ENCODE results near the gene CCDC174.
"Not testable (repeated sequence)": the region's sequence is repeated elsewhere in the genome, so short reads cannot be mapped to it uniquely, and the experiment has no call there.

Gene CCDC174

DNA sequence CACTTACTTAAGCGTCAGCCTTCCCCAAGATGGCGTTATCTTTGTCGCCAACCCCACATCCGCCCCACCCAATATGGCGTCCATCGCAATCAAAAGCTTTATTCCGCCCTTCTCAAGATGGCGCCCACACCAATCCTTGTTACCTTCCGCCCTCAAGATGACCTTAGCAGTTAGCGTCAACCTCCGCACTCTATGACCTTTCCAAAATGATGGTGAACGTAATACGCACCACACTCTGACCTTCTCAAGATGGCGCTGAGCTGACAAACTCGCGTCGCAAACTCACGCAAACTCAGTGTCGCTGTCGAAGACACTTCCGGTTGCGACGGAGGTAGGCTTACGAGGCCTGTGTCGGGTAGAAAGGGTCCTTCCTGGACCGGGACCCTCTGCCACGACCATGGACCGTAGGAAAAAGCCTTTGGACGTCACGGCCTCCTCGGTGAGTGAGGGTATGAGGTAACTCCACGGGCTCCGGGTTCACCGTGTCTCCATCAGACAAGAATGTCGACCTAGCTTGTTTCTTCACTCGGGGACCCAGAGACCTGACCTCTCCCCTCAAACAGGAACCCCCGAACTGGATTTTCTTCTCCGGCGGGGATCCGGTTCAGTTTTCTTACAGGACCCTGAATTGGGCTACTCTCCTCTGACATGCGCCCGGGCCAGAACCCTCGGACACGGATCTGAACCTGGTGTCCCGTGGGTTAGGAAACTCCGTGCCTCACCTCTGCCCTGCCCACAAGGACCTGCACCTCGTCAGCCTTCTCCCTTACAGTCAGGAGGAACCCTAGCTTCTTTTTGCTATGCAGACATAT lies at the start of gene CCDC174:
Gene CCDC174, plus strand, starts transcription at position 323 of the 812 bp plus-strand sequence. Its CDS starts 75 bp downstream, at position 398.
- Histone ChIP-seq H3K36me3 (ENCODE audit: insufficient read depth, low read length) (peaks cover 13% of the 10 kb centered on the region; the same call in 1 of the 2 replicates), H3K9me3 (ENCODE audit: low read depth, low read length) (no peaks in the 10 kb centered on the region), H3K27ac (peak within 1 kb of the TSS; percentile 76), H3K4me3 (peak within 1 kb of the TSS; percentile 85), H3K9ac (ENCODE audit: insufficient read length) (peak within 1 kb of the TSS; percentile 90)
- TF ChIP-seq FOXP2 (optimal IDR thresholded peaks at IDR 0.05; ENCODE audit: control extremely low read depth, extremely low read length, insufficient read depth) (no peak), POLR2AphosphoS5 (IDR thresholded peaks at IDR 0.05; ENCODE audit: borderline replicate concordance, low read depth, low read length) (peak; percentile 91), EZH2 (IDR thresholded peaks at IDR 0.05) (no peak)
- peak; percentile 95 for DNase-seq (ENCODE audit: low read depth, low spot score)

DNA sequence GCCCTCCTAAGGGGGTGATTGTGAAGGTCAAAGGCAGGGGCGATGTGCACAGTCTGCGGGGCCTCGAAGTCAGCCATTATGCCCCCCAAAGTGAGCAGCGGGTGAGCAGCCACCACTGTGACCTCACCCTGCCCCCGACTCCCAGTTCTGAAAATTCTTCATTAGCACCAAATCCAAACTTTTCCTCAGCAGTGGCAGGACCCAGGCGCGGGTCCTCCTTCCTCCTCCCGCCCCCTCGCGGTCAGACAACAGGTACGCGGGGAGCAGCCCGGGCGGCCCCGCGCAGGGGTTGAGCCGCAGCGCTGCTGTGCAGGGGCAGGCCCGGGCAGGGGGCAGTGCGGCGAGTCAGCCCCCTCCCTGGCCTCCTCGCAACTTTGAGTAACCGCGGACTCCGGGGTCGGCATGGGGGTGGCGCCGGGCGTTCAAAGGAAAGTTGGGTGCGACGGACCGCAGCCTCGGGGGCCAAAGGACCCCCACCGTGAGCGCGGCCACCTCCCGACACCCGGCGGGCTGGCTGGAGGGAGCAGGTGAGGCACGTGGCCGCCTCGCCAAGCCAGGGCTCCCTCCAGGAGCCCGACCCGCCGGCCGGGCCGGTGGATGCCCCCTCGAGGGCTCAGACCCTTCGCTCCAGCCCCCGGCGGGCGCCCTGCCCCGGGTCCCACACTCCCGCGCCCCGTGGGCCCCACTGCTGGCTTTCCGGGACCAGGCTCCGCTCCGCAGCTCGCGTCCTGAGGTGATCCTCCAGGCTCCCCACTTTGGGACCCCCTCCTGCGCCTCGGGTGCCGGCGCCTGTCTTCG lies 49.4 kb upstream of the CCDC174 start:
- no peak overlapping the region for H3K27ac ChIP-seq
- no peak overlapping the region for H3K4me3 ChIP-seq
- no peaks in the 10 kb centered on the region for H3K36me3 ChIP-seq (ENCODE audit: insufficient read depth, low read length)
- H3K9ac ChIP-seq (ENCODE audit: insufficient read length) = no peak overlapping the region
- DNase-seq (ENCODE audit: low read depth, low spot score) = no peak
- H3K9me3 ChIP-seq (ENCODE audit: low read depth, low read length) = no peaks in the 10 kb centered on the region
- no peak for TF ChIP-seq POLR2AphosphoS5 (IDR thresholded peaks at IDR 0.05; ENCODE audit: borderline replicate concordance, low read depth, low read length)
- TF ChIP-seq EZH2 (IDR thresholded peaks at IDR 0.05) = no peak
- no peak for TF ChIP-seq FOXP2 (optimal IDR thresholded peaks at IDR 0.05; ENCODE audit: control extremely low read depth, extremely low read length, insufficient read depth)

DNA sequence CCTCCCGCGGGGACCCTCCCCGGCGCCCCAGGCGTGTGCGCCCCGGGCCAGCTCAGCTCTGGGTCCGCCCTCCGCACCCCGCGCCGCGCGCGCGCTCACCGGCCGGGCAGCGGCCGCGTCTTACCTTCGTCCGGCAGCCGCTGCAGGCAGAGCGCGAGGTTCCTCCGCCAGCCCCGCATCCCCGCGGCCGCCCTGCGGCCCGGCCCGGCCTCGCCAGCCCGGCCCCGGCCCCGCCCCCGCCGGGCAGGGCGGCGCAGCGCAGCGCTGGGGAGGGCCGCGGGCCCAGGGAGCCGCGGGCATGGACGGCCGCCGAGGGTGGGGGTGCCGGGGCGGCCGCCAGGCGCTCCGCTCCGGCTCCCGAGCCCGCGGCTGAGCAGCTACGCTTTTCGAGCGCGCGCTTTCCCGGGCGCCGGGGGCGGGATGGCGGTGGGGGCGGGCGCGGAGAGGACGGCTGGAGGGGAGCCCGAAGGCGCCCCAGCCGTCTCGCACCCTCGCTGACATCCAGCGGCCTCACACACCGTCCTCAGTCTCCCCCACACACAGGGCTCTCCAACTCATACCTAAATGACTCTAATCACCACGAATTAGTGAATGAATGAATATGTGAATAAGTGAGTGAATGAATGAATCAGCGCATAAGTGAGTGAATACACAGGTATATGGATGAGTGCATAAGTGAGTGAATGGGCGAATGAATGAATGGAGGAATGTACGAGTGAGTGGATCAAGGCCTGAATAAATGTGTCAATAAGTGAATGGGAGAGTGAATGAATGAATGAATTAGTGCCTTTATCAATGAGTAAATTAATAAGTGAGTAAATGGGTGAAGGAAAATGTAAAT lies 48.5 kb upstream of the CCDC174 start:
- DNase-seq (ENCODE audit: low read depth, low spot score) = no peak
- H3K36me3 ChIP-seq (ENCODE audit: insufficient read depth, low read length) = no peaks in the 10 kb centered on the region
- no peak for TF ChIP-seq EZH2 (IDR thresholded peaks at IDR 0.05)
- TF ChIP-seq FOXP2 (optimal IDR thresholded peaks at IDR 0.05; ENCODE audit: control extremely low read depth, extremely low read length, insufficient read depth) = no peak
- no peak for TF ChIP-seq POLR2AphosphoS5 (IDR thresholded peaks at IDR 0.05; ENCODE audit: borderline replicate concordance, low read depth, low read length)
- H3K27ac ChIP-seq = no peak overlapping the region
- no peaks in the 10 kb centered on the region for H3K9me3 ChIP-seq (ENCODE audit: low read depth, low read length)
- no peak overlapping the region for H3K9ac ChIP-seq (ENCODE audit: insufficient read length)
- no peak overlapping the region for H3K4me3 ChIP-seq

DNA sequence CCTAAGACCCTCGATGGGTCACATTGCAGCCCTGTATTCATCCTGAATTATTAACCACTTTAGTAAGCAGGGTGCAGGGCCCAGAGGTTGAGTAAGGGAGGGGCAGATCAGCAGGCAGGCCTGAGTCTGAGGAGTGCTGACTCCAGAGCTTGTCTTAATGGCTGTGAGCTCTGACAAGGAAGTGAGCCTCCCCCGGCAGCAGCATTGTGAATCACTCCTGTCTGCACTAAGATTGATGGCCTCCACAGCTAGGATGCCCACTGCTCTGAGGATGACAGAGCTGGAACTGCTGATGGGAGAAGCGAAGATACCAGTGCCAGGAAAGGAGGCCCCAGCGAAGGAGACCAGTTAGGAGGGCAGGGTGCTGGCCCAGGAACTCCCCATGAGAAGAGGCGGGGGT lies 46.5 kb upstream of the CCDC174 start:
- no peaks in the 10 kb centered on the region for H3K36me3 ChIP-seq (ENCODE audit: insufficient read depth, low read length)
- H3K9me3 ChIP-seq (ENCODE audit: low read depth, low read length) = no peaks in the 10 kb centered on the region
- no peak for TF ChIP-seq POLR2AphosphoS5 (IDR thresholded peaks at IDR 0.05; ENCODE audit: borderline replicate concordance, low read depth, low read length)
- TF ChIP-seq EZH2 (IDR thresholded peaks at IDR 0.05) = no peak
- TF ChIP-seq FOXP2 (optimal IDR thresholded peaks at IDR 0.05; ENCODE audit: control extremely low read depth, extremely low read length, insufficient read depth) = no peak
- H3K4me3 ChIP-seq = no peak overlapping the region
- no peak overlapping the region for H3K27ac ChIP-seq
- no peak overlapping the region for H3K9ac ChIP-seq (ENCODE audit: insufficient read length)
- no peak for DNase-seq (ENCODE audit: low read depth, low spot score)

DNA sequence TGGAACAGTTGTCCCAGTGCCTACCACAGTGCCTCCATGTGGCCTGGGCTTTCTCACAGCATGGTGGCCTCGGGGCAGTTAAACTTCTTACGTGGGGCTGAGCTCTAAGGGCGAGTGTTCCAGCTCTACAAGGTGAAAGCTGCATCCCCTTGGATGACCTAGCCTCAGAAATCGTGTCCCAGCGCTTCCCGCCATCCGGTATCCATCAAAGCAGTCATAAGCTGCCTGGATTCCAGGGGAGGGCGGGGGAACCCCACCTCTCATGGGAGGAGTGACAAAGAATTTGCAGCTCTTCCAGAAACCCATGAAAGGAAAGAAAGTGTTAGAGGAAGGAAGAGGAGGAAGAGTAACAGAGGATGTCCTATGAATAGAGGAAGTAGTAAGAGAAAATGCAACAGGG lies 45.8 kb upstream of the CCDC174 start:
- Histone ChIP-seq H3K9ac (ENCODE audit: insufficient read length) (no peak overlapping the region), H3K36me3 (ENCODE audit: insufficient read depth, low read length) (no peaks in the 10 kb centered on the region), H3K4me3 (no peak overlapping the region), H3K27ac (no peak overlapping the region), H3K9me3 (ENCODE audit: low read depth, low read length) (no peaks in the 10 kb centered on the region)
- DNase-seq (ENCODE audit: low read depth, low spot score) = no peak
- TF ChIP-seq POLR2AphosphoS5 (IDR thresholded peaks at IDR 0.05; ENCODE audit: borderline replicate concordance, low read depth, low read length) (no peak), FOXP2 (optimal IDR thresholded peaks at IDR 0.05; ENCODE audit: control extremely low read depth, extremely low read length, insufficient read depth) (no peak), EZH2 (IDR thresholded peaks at IDR 0.05) (no peak)

DNA sequence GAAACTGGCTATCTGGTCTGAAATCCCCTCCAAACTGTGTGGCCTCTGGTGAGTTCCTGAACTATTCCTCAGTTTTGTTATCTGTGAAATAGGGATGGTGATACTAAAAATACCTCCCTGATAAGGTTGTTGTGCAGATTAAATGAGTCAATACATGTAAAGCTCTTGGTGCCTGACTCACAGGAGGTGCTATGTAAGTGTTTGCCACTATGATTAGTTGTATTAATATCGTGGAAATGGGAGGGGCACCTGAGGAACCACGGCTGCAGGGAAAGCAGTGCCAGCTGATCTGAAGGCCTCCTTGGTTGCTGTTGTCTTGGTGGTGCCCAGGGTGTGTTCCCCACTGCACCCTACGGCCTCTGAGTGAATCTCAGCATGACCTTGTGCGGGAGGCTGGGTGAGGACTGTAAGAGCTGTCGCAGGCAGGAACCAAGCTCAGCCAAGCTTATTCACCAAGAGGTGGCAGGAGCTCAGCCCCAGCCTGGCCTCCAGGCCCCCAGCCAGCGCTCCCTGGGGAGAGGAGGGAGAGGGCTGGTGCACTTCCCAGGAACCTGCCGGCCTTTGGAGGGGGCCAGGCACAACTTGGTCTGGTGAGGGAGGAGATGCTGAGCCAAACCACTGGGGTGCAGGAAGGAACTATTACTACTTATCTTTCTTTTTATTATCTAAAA lies 44.8 kb upstream of the CCDC174 start:
- Histone ChIP-seq H3K27ac (no peak overlapping the region), H3K36me3 (ENCODE audit: insufficient read depth, low read length) (no peaks in the 10 kb centered on the region), H3K9me3 (ENCODE audit: low read depth, low read length) (no peaks in the 10 kb centered on the region), H3K4me3 (no peak overlapping the region), H3K9ac (ENCODE audit: insufficient read length) (no peak overlapping the region)
- no peak for TF ChIP-seq POLR2AphosphoS5 (IDR thresholded peaks at IDR 0.05; ENCODE audit: borderline replicate concordance, low read depth, low read length)
- no peak for TF ChIP-seq EZH2 (IDR thresholded peaks at IDR 0.05)
- no peak for TF ChIP-seq FOXP2 (optimal IDR thresholded peaks at IDR 0.05; ENCODE audit: control extremely low read depth, extremely low read length, insufficient read depth)
- DNase-seq (ENCODE audit: low read depth, low spot score) = no peak

DNA sequence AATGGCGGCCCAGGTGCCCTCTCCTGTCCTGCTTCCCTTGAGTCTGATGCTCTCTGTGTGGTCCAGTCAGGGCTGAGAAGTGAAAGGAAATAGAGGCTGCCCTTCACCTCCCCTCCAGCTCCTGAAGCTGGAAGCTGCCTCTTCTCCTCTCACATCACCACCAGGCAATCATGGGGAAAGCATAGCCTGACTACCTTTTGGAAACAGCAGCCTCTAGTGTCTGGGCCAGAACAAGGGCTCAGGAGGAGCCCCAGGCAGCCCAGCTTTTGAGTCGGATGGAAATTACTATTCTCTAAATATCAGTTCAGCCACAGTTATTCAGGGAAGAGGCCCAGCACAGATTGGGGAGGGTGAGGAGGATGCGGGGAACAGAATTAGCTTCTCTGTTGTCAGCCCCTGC lies 43.3 kb upstream of the CCDC174 start:
- H3K36me3 ChIP-seq (ENCODE audit: insufficient read depth, low read length) = no peaks in the 10 kb centered on the region
- no peaks in the 10 kb centered on the region for H3K9me3 ChIP-seq (ENCODE audit: low read depth, low read length)
- no peak overlapping the region for H3K9ac ChIP-seq (ENCODE audit: insufficient read length)
- no peak overlapping the region for H3K4me3 ChIP-seq
- no peak for DNase-seq (ENCODE audit: low read depth, low spot score)
- no peak overlapping the region for H3K27ac ChIP-seq
- TF ChIP-seq EZH2 (IDR thresholded peaks at IDR 0.05) (no peak), FOXP2 (optimal IDR thresholded peaks at IDR 0.05; ENCODE audit: control extremely low read depth, extremely low read length, insufficient read depth) (no peak), POLR2AphosphoS5 (IDR thresholded peaks at IDR 0.05; ENCODE audit: borderline replicate concordance, low read depth, low read length) (no peak)

DNA sequence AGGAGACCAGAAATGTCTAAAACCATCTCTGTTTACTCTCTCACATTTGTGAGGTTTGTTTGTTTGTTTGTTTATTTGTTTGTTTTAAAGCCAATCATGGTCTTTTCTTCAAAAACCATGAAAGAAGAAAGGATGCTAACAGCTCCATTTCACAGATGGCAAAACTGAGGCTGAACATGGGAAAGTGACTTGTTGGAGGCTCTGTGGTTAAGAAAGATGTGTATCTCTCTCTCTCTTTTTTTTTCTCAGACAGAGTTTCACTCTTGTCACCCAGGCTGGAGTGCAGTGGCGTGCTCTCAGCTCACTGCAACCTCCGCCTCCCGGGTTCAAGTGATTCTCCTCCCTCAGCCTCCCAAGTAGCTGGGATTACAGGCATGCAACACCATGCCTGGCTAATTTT lies 42.5 kb upstream of the CCDC174 start:
- H3K4me3 ChIP-seq; H3K27ac ChIP-seq; DNase-seq (ENCODE audit: low read depth, low spot score); H3K36me3 ChIP-seq (ENCODE audit: insufficient read depth, low read length); H3K9ac ChIP-seq (ENCODE audit: insufficient read length); H3K9me3 ChIP-seq (ENCODE audit: low read depth, low read length): not testable (repeated sequence)
